ENCODE measurements around the gene TCF25.
A peak's percentile ranks its signal among the peaks of the same experiment; 100 is the strongest.

Gene TCF25

GRCh38 chr16:89949756-89950155 lies 76.4 kb downstream of the TCF25 start:
- no peaks in the 10 kb centered on the region for H3K36me3 ChIP-seq (ENCODE audit: insufficient read depth)
- H3K4me3 ChIP-seq (IDR thresholded peaks at IDR 0.05; ENCODE audit: insufficient read depth, low read depth, low read length), result no peak overlapping the region
- H4K20me1 ChIP-seq (ENCODE audit: insufficient read depth), result no peaks in the 10 kb centered on the region
- no peak for TF ChIP-seq CTCF (conservative IDR thresholded peaks at IDR 0.05; ENCODE audit: low read depth, low read length)
- peaks cover 16% of the 10 kb centered on the region for H3K4me1 ChIP-seq (ENCODE audit: low read depth, poor library complexity, severe bottlenecking)
- H3K9ac ChIP-seq, result no peak overlapping the region
- no peak overlapping the region for H3K27ac ChIP-seq
- no peaks in the 10 kb centered on the region for H3K79me2 ChIP-seq (ENCODE audit: insufficient read depth, low read depth)
- H3K27me3 ChIP-seq (ENCODE audit: insufficient read depth, low read depth), result peaks cover 31% of the 10 kb centered on the region
- H2AFZ ChIP-seq (ENCODE audit: low read depth), result no peak overlapping the region
- H3K4me2 ChIP-seq, result peak overlapping the region; percentile 84; the same call in 1 of the 2 replicates

DNA sequence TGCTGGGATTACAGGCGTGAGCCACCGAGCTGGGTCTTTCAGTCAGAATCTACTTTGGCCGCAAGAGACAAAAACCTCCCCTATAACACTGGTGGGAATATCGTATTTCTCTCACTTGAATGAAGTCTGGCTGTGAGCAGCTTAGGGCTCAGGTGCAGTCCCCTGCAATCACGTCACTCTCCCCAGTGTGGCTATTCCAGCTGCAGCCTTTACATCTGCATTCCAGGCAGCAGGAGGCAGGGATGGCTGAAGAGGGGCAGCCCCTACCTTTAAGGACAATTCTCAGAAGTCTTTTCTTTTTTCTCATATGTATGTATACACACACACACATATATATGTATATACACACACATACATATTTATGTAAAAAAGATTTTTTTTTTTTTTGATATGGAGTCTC lies 78.1 kb downstream of the TCF25 start:
- Histone ChIP-seq H3K79me2 (ENCODE audit: insufficient read depth, low read depth) (no peaks in the 10 kb centered on the region), H3K4me3 (IDR thresholded peaks at IDR 0.05; ENCODE audit: insufficient read depth, low read depth, low read length) (no peak overlapping the region), H3K4me2 (no peak overlapping the region), H3K9ac (no peak overlapping the region), H3K36me3 (ENCODE audit: insufficient read depth) (no peaks in the 10 kb centered on the region), H3K27ac (no peak overlapping the region), H2AFZ (ENCODE audit: low read depth) (no peak overlapping the region), H3K4me1 (ENCODE audit: low read depth, poor library complexity, severe bottlenecking) (peaks cover 16% of the 10 kb centered on the region), H3K27me3 (ENCODE audit: insufficient read depth, low read depth) (peaks cover 14% of the 10 kb centered on the region), H4K20me1 (ENCODE audit: insufficient read depth) (no peaks in the 10 kb centered on the region)
- TF ChIP-seq CTCF (conservative IDR thresholded peaks at IDR 0.05; ENCODE audit: low read depth, low read length), result no peak

GRCh38 chr16:89952049-89952448 lies 78.7 kb downstream of the TCF25 start:
- Histone ChIP-seq H3K79me2 (ENCODE audit: insufficient read depth, low read depth) (no peaks in the 10 kb centered on the region), H3K36me3 (ENCODE audit: insufficient read depth) (no peaks in the 10 kb centered on the region), H3K4me1 (ENCODE audit: low read depth, poor library complexity, severe bottlenecking) (peaks cover 16% of the 10 kb centered on the region), H3K4me2 (no peak overlapping the region), H4K20me1 (ENCODE audit: insufficient read depth) (no peaks in the 10 kb centered on the region), H2AFZ (ENCODE audit: low read depth) (no peak overlapping the region), H3K9ac (no peak overlapping the region), H3K27me3 (ENCODE audit: insufficient read depth, low read depth) (peaks cover 10% of the 10 kb centered on the region), H3K4me3 (IDR thresholded peaks at IDR 0.05; ENCODE audit: insufficient read depth, low read depth, low read length) (no peak overlapping the region), H3K27ac (no peak overlapping the region)
- no peak for TF ChIP-seq CTCF (conservative IDR thresholded peaks at IDR 0.05; ENCODE audit: low read depth, low read length)

- no peaks in the 10 kb centered on the region for H4K20me1 ChIP-seq (ENCODE audit: insufficient read depth)
- no peak overlapping the region for H3K9ac ChIP-seq
- H3K4me1 ChIP-seq (ENCODE audit: low read depth, poor library complexity, severe bottlenecking), result peaks cover 16% of the 10 kb centered on the region
- no peaks in the 10 kb centered on the region for H3K36me3 ChIP-seq (ENCODE audit: insufficient read depth)
- no peak overlapping the region for H3K4me3 ChIP-seq (IDR thresholded peaks at IDR 0.05; ENCODE audit: insufficient read depth, low read depth, low read length)
- H3K79me2 ChIP-seq (ENCODE audit: insufficient read depth, low read depth), result no peaks in the 10 kb centered on the region
- peaks cover 5% of the 10 kb centered on the region for H3K27me3 ChIP-seq (ENCODE audit: insufficient read depth, low read depth)
- no peak for TF ChIP-seq CTCF (conservative IDR thresholded peaks at IDR 0.05; ENCODE audit: low read depth, low read length)
- no peak overlapping the region for H2AFZ ChIP-seq (ENCODE audit: low read depth)
- H3K4me2 ChIP-seq, result no peak overlapping the region
- no peak overlapping the region for H3K27ac ChIP-seq
Measured at GRCh38 chr16:89952551-89952950, 79.2 kb downstream of the TCF25 start.
